22Rv1 (cell line): Measurements from ENCODE around the gene TFAP2C.

Source experiments
- H3K27ac ChIP-seq: fragments of 450-650 bp; 2 replicates; pipeline ENCODE4 v1.5.1; 2017
- ZFX ChIP-seq: fragments of 450-650 bp; IDR thresholded peaks from 2 replicates; pipeline ENCODE4 v1.6.1; 2017; ENCODE audit warnings: antibody characterized with exemption, borderline replicate concordance
- TF ChIP-seq, protein P1 (sequence below): fragments of 450-650 bp; IDR thresholded peaks from 2 replicates; pipeline ENCODE4 v1.5.1; 2017; ENCODE audit warnings: mild to moderate bottlenecking

The TFAP2C gene

DNA sequence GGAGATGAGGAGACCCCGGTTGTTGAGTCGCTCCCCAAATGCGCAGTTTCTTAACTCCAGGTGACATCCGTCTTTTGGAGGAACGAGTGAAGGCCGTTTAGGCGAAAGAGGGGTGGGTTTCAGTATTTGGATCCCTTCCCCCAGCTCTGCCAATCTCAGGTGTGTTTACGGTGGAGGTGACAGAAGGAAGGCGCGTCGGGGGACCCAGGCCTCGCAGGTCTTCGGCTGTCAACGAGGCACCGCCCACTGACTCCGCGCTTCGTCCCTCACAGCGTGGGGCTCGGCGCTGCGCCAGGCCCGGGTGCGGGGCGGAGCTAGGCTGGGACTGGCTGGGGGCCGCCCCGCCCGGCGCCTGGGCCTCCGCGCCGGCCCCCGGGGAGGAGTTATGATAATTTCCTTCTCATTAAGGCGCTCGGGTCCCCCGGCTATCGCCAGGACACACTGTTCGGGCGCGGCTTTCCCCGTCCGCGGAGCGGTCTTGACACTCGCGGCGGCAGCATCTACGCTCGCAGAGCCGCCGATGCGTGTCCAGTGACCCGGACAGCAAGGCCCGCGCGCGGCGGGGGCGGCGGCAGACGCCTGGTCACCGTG is at the start of gene TFAP2C:
Gene TFAP2C, plus strand, starts transcription at position 434 of the 591 bp plus-strand sequence. CDS start 239 bp downstream, outside the sequence.
- no peak for TF ChIP-seq ZFX
- TF ChIP-seq, protein P1, sequence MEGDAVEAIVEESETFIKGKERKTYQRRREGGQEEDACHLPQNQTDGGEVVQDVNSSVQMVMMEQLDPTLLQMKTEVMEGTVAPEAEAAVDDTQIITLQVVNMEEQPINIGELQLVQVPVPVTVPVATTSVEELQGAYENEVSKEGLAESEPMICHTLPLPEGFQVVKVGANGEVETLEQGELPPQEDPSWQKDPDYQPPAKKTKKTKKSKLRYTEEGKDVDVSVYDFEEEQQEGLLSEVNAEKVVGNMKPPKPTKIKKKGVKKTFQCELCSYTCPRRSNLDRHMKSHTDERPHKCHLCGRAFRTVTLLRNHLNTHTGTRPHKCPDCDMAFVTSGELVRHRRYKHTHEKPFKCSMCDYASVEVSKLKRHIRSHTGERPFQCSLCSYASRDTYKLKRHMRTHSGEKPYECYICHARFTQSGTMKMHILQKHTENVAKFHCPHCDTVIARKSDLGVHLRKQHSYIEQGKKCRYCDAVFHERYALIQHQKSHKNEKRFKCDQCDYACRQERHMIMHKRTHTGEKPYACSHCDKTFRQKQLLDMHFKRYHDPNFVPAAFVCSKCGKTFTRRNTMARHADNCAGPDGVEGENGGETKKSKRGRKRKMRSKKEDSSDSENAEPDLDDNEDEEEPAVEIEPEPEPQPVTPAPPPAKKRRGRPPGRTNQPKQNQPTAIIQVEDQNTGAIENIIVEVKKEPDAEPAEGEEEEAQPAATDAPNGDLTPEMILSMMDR: no peak
- no peak within 1 kb of the TSS for H3K27ac ChIP-seq

DNA sequence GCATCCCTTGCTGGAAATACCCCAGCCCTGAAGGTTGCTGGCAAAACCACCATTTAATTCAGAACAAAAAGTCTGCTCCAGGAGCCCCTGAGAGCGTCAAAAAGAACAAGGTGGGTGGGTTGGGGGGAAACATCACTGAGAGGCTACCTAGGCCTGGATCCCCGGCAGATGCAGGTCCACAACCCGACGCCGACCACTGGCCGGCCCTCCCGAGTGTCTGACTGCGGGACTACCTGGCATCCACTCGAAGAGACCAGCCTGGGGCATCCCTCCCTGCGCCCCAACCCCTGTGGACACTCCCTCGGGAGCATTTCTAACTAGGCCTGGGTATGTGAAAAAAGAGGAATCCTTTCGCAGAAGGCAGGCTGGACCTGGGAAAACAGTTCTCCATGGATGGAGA is 48.9 kb upstream of the TFAP2C start:
- TF ChIP-seq, protein P1: no peak
- TF ChIP-seq ZFX: no peak
- H3K27ac ChIP-seq: no peak overlapping the region

DNA sequence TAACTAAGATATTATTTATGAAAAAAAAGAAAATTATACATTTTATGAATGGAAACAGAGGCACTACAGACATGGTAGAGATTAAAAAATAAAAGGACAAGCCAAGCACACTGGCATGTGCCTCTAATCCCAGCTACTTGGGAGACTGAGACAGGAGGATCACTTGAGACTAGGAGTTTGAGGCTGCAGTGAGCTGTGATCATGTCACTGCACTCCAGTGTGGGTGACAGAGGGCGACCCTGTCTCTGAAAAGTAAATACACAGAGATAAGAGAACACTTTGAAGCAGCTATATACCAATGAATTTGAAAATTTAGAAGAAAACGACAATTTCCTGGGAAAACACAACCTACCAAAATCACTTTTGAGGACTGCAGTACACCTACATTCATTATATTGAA is 47.4 kb upstream of the TFAP2C start:
- TF ChIP-seq ZFX: no peak
- TF ChIP-seq, protein P1: no peak

DNA sequence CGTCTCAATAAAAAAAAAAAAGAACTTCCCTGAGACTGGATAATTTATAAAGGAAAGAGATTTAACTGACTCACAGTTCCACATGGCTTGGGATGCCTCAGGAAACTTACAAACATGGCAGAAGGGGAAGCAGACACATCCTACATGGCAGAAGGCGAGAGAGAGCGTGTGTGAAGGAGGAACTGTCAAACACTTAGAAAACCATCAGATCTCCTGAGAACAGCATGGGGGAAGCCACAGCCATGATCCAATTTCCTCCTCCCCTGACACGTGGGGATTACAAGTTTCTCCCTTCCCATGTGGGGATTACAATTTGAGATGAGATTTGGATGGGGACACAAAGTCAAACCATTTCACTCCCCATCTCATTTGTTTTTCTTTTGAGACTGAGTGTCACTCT is 46.6 kb upstream of the TFAP2C start:
- TF ChIP-seq, protein P1: no peak
- TF ChIP-seq ZFX: no peak
- H3K27ac ChIP-seq: no peak overlapping the region

More for the DNA sequence above, 47.4 kb upstream of the TFAP2C start:
- H3K27ac ChIP-seq: no peak overlapping the region

DNA sequence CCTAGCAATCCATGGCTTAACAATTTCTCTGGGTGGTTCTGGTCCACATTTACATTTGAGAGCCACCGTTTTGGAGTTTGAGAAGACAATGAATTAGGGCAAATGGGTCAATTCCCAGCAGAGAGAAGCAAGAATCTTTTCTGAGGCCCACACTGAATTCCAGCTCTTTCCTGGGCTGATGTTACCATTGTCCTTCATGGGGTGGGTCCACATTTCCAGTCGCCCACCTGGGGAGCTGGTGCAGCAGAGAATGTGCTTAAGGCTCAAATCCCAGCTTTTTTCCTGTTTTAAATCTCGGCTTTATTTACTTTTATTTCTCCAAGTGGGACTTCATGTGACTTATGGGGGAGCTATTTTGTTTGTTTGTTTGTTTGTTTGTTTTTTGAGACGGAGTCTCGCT is 44.2 kb upstream of the TFAP2C start:
- TF ChIP-seq ZFX: no peak
- TF ChIP-seq, protein P1: no peak

DNA sequence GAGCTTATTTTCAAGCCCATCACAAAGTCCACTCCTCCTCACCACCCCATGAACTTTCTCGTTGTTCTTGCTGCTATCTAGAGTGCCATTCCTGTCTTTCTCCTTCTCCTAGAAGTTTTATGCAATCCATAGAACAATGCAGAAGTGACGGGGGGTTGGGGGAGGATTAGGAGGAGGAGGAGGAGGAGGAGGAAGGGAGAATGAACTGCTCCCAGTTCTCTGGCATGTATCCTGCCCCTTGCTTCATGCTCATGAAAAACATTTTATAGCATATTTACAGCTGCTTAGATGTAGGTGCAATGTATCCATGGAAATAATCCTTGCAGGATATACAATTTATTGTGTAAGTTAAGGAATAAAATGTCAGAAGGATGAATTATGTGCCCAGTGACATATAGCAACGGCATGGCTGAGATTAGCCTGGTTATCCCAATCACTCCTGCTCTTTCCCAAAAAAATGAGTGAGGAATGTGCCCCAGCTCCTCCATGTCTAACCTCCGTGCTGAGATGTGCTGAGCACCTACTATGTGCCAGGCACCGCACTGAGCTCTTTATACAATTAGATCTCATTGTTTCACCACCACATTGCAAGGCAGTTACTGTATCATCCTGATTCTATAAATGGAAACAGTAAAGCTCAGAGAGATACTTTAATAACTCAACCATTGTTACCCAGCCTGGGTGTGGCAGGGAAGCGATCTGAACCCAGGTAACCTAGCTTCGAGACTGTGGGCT is 41.6 kb upstream of the TFAP2C start:
- TF ChIP-seq, protein P1: no peak
- TF ChIP-seq ZFX: no peak
- H3K27ac ChIP-seq: no peak overlapping the region

More for the DNA sequence above, 44.2 kb upstream of the TFAP2C start:
- no peak overlapping the region for H3K27ac ChIP-seq

DNA sequence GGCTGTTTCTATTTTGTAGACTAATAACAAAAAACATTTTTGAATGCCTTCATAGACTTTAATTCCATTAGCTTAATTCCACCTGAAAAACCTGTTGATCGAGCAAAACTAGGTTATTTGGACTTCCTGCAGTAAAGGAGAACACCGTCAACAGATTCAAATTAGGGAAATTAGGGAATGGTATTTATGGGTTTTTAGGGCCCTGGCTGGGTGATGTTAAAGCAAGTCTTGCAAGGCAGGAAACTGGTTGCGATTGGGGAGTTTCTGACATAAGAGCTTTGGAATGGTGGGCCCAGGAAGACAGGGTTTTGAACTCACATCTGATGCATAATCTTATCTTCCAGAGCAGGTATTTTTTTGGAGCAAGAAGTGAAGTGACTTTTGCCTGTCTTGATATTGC is 40.1 kb upstream of the TFAP2C start:
- TF ChIP-seq, protein P1: no peak
- TF ChIP-seq ZFX: no peak
- no peak overlapping the region for H3K27ac ChIP-seq
